GM19035 (cell line): Measurements from ENCODE around the gene TBL1Y.
"Not testable (repeated sequence)": the region's sequence is repeated elsewhere in the genome, so short reads cannot be mapped to it uniquely, and the experiment has no call there.

Source experiments
- ATAC-seq: cut with Tn5 transposase; IDR thresholded peaks from one replicate; pipeline ENCODE4 v1.9.1; 2021; ENCODE audit not compliant: unreplicated experiment

TBL1Y gene

GRCh38 chrY:6972271-6972887, 61.9 kb downstream of the TBL1Y start:
- ATAC-seq, result no peak

GRCh38 chrY:6974971-6975370, 64.5 kb downstream of the TBL1Y start:
- ATAC-seq, result no peak

- ATAC-seq, result no peak
Observed at GRCh38 chrY:6977783-6978182, 67.3 kb downstream of the TBL1Y start.

GRCh38 chrY:6983221-6983620, 72.7 kb downstream of the TBL1Y start:
- ATAC-seq, result no peak

- no peak for ATAC-seq
Observed at GRCh38 chrY:6987811-6988210, 77.3 kb downstream of the TBL1Y start.

- no peak for ATAC-seq
Observed at GRCh38 chrY:6989886-6990620, 79.6 kb downstream of the TBL1Y start.

- ATAC-seq, result no peak
Observed at GRCh38 chrY:6992041-6992440, 81.5 kb downstream of the TBL1Y start.

GRCh38 chrY:6995987-6996386, 85.5 kb downstream of the TBL1Y start:
- no peak for ATAC-seq

GRCh38 chrY:6997503-6998066, 87.1 kb downstream of the TBL1Y start:
- ATAC-seq, result no peak

GRCh38 chrY:6999905-7000304, 89.4 kb downstream of the TBL1Y start:
- ATAC-seq, result no peak

- ATAC-seq, result no peak
Observed at GRCh38 chrY:7002581-7002980, 92.1 kb downstream of the TBL1Y start.

GRCh38 chrY:7007911-7008310, 97.4 kb downstream of the TBL1Y start:
- no peak for ATAC-seq

GRCh38 chrY:7008578-7009355, 98.3 kb downstream of the TBL1Y start:
- no peak for ATAC-seq

- no peak for ATAC-seq
Observed at GRCh38 chrY:7013051-7013450, 102.6 kb downstream of the TBL1Y start.

- no peak for ATAC-seq
Observed at GRCh38 chrY:7016521-7016920, 106.0 kb downstream of the TBL1Y start.

- ATAC-seq, result peak; percentile 53
Observed at GRCh38 chrY:7017244-7018080, 107.0 kb downstream of the TBL1Y start.

GRCh38 chrY:7039037-7039436, 128.5 kb downstream of the TBL1Y start:
- ATAC-seq, result no peak

GRCh38 chrY:7040662-7041061, 130.2 kb downstream of the TBL1Y start:
- no peak for ATAC-seq

GRCh38 chrY:7041983-7042382, 131.5 kb downstream of the TBL1Y start:
- ATAC-seq, result no peak

- ATAC-seq, result not testable (repeated sequence)
Observed at GRCh38 chrY:7052461-7052860, 142.0 kb downstream of the TBL1Y start.

- ATAC-seq, result no peak
Observed at GRCh38 chrY:7056886-7057285, 146.4 kb downstream of the TBL1Y start.
